ENCODE results near the gene CD8B2.

The CD8B2 gene

GRCh38 chr2:106537791-106538191 is 50.6 kb downstream of the CD8B2 start:
- TF ChIP-seq CTCF (conservative IDR thresholded peaks at IDR 0.05; ENCODE audit: low read length) = no peak

GRCh38 chr2:106540886-106541285 is 53.7 kb downstream of the CD8B2 start:
- TF ChIP-seq CTCF (conservative IDR thresholded peaks at IDR 0.05; ENCODE audit: low read length) = no peak
- no peak overlapping the region for H3K4me3 ChIP-seq (ENCODE audit: low read length)
- DNase-seq (ENCODE audit: low read depth) = no peak

More at GRCh38 chr2:106537791-106538191, 50.6 kb downstream of the CD8B2 start:
- no peak overlapping the region for H3K4me3 ChIP-seq (ENCODE audit: low read length)
- DNase-seq (ENCODE audit: low read depth) = no peak

- no peak for TF ChIP-seq CTCF (conservative IDR thresholded peaks at IDR 0.05; ENCODE audit: low read length)
- no peak for DNase-seq (ENCODE audit: low read depth)
- H3K4me3 ChIP-seq (ENCODE audit: low read length) = no peak overlapping the region
Measured at GRCh38 chr2:106541333-106541732, 54.2 kb downstream of the CD8B2 start.

GRCh38 chr2:106542746-106543359 is 55.7 kb downstream of the CD8B2 start:
- no peak overlapping the region for H3K4me3 ChIP-seq (ENCODE audit: low read length)
- DNase-seq (ENCODE audit: low read depth) = peak; percentile 31
- peak; percentile 91 for TF ChIP-seq CTCF (conservative IDR thresholded peaks at IDR 0.05; ENCODE audit: low read length)

GRCh38 chr2:106545007-106545406 is 57.8 kb downstream of the CD8B2 start:
- no peak for TF ChIP-seq CTCF (conservative IDR thresholded peaks at IDR 0.05; ENCODE audit: low read length)
- H3K4me3 ChIP-seq (ENCODE audit: low read length) = no peak overlapping the region
- DNase-seq (ENCODE audit: low read depth) = no peak

GRCh38 chr2:106546391-106546990 is 59.3 kb downstream of the CD8B2 start:
- DNase-seq (ENCODE audit: low read depth) = no peak
- no peak overlapping the region for H3K4me3 ChIP-seq (ENCODE audit: low read length)

More at GRCh38 chr2:106546391-106546990, 59.3 kb downstream of the CD8B2 start:
- no peak for TF ChIP-seq CTCF (conservative IDR thresholded peaks at IDR 0.05; ENCODE audit: low read length)

All from AG10803 (cell line).